Mesendoderm (in vitro differentiated cells): ENCODE measurements around the gene PRSS37.

Experiments used
- DNase-seq: peaks from one replicate; pipeline ENCODE4 v3.0.0; 2013
- H2AK5ac ChIP-seq: 2 replicates; pipeline ENCODE4 v1.6.1; 2013; ENCODE audit warnings: low read length, inconsistent platforms
- H2BK120ac ChIP-seq: 2 replicates; pipeline ENCODE4 v1.6.1; 2013; ENCODE audit warnings: low read depth, mild to moderate bottlenecking, low read length, moderate library complexity, mixed read lengths
- H2BK15ac ChIP-seq: replicated peaks from 2 replicates; pipeline ENCODE4 v1.6.1; 2013; ENCODE audit warnings: low read depth, mild to moderate bottlenecking, moderate library complexity
- H2BK5ac ChIP-seq: 2 replicates; pipeline ENCODE4 v1.6.1; 2013; ENCODE audit warnings: low read length, inconsistent platforms
- H3K18ac ChIP-seq: 2 replicates; pipeline ENCODE4 v1.6.1; 2013; ENCODE audit warnings: mild to moderate bottlenecking, low read length, mixed read lengths
- H3K23ac ChIP-seq: one replicate; pipeline ENCODE4 v1.6.1; 2013; ENCODE audit warnings: low read length
- H3K27ac ChIP-seq: 2 replicates; pipeline ENCODE4 v1.5.1; 2013; ENCODE audit warnings: low read depth, mild to moderate bottlenecking, inconsistent platforms, low read length, moderate library complexity
- H3K27me3 ChIP-seq: 2 replicates; pipeline ENCODE4 v1.6.1; 2013; ENCODE audit warnings: low read length, control low read depth, mild to moderate bottlenecking, inconsistent platforms; ENCODE audit not compliant: insufficient read depth, poor library complexity
- H3K36me3 ChIP-seq: 2 replicates; pipeline ENCODE4 v1.6.1; 2013; ENCODE audit warnings: low read length, inconsistent platforms; ENCODE audit not compliant: control insufficient read depth, insufficient read depth
- H3K4ac ChIP-seq: one replicate; pipeline ENCODE4 v1.6.1; 2013; ENCODE audit warnings: low read depth, mild to moderate bottlenecking, low read length, moderate library complexity
- H3K4me1 ChIP-seq: 2 replicates; pipeline ENCODE4 v1.6.1; 2013; ENCODE audit warnings: low read depth, low read length, inconsistent platforms; ENCODE audit not compliant: control insufficient read depth
- H3K4me2 ChIP-seq: 2 replicates; pipeline ENCODE4 v1.6.1; 2013; ENCODE audit warnings: low read length
- H3K4me3 ChIP-seq: 2 replicates; pipeline ENCODE4 v1.5.1; 2013; ENCODE audit warnings: mild to moderate bottlenecking, low read length
- H3K56ac ChIP-seq: one replicate; pipeline ENCODE4 v1.6.1; 2013; ENCODE audit warnings: low read length
- H3K79me1 ChIP-seq: 2 replicates; pipeline ENCODE4 v1.6.1; 2013; ENCODE audit warnings: low read length, inconsistent platforms
- H3K79me2 ChIP-seq: 2 replicates; pipeline ENCODE4 v1.6.1; 2013; ENCODE audit warnings: mild to moderate bottlenecking, low read length; ENCODE audit not compliant: control insufficient read depth, insufficient read depth
- H3K9ac ChIP-seq: 2 replicates; pipeline ENCODE4 v1.6.1; 2013; ENCODE audit warnings: low read length, inconsistent platforms
- H4K5ac ChIP-seq: one replicate; pipeline ENCODE4 v1.6.1; 2013; ENCODE audit warnings: low read length
- H4K8ac ChIP-seq: one replicate; pipeline ENCODE4 v1.6.1; 2013; ENCODE audit warnings: low read depth, mild to moderate bottlenecking, control low read depth, low read length, moderate library complexity
- WGBS: extraction: QIAGEN DNeasy Blood & Tissue Kit; methylation state at CpG from one replicate; pipeline ENCODE4 v1.1.7; 2013; ENCODE audit warnings: low lambda C conversion rate, missing lambda C conversion rate; ENCODE audit not compliant: insufficient coverage; ENCODE audit errors: extremely low coverage; 5-methylcytosine and 5-hydroxymethylcytosine counted together

The PRSS37 gene

GRCh38 chr7:141847996-141848395 is 6.7 kb upstream of the PRSS37 start:
- no peak overlapping the region for H3K4me2 ChIP-seq
- no peak overlapping the region for H2BK5ac ChIP-seq
- no peak overlapping the region for H4K8ac ChIP-seq

DNA sequence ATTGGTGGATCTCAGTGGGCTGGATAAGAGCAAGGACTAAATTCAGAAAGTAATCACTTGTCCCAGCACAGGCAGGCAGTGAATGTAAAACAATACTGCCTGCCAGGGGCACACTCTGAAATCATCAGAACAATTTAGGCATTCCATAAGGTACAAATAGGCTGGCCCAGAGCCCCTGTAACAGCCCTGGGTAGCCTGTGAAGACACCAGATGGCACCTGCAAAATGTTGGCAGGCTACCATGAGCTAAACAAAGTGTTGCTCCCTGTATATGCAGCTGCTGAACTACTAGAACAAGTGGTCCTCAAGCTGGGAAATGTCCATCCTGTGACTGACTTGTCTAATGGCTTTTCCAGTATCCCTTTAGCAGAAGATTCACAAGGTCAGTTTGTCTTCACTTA is 3.0 kb upstream of the PRSS37 start:
- no peak overlapping the region for H3K4ac ChIP-seq
- no peak overlapping the region for H3K4me2 ChIP-seq
- H3K4me3 ChIP-seq = no peak overlapping the region
- H2BK5ac ChIP-seq = no peak overlapping the region
- H3K18ac ChIP-seq = no peak overlapping the region
- H4K5ac ChIP-seq = no peak overlapping the region
- H3K36me3 ChIP-seq = no peaks in the 10 kb centered on the region
- H2AK5ac ChIP-seq = no peak overlapping the region
- H3K27ac ChIP-seq = no peak overlapping the region
- DNase-seq = no peak
- H2BK120ac ChIP-seq = no peak overlapping the region
- no peaks in the 10 kb centered on the region for H3K79me2 ChIP-seq
- H3K23ac ChIP-seq = no peak overlapping the region
- H3K27me3 ChIP-seq = no peaks in the 10 kb centered on the region
- H3K79me1 ChIP-seq = no peaks in the 10 kb centered on the region
- H2BK15ac ChIP-seq = no peak overlapping the region
- no peak overlapping the region for H3K56ac ChIP-seq
- H4K8ac ChIP-seq = no peak overlapping the region
- no peaks in the 10 kb centered on the region for H3K4me1 ChIP-seq
- no peak overlapping the region for H3K9ac ChIP-seq

More at GRCh38 chr7:141847996-141848395, 6.7 kb upstream of the PRSS37 start:
- Histone ChIP-seq H2BK120ac (no peak overlapping the region), H3K27ac (no peak overlapping the region), H3K9ac (no peak overlapping the region), H3K27me3 (no peaks in the 10 kb centered on the region), H3K4ac (no peak overlapping the region), H4K5ac (no peak overlapping the region), H3K23ac (no peak overlapping the region), H3K79me2 (no peaks in the 10 kb centered on the region), H3K4me1 (no peaks in the 10 kb centered on the region), H2BK15ac (no peak overlapping the region), H3K4me3 (no peak overlapping the region), H3K79me1 (no peaks in the 10 kb centered on the region), H3K36me3 (no peaks in the 10 kb centered on the region), H3K18ac (no peak overlapping the region), H2AK5ac (no peak overlapping the region), H3K56ac (no peak overlapping the region)
- no peak for DNase-seq
- WGBS = no CpG with 5 or more reads among the region's 5 CpGs

DNA sequence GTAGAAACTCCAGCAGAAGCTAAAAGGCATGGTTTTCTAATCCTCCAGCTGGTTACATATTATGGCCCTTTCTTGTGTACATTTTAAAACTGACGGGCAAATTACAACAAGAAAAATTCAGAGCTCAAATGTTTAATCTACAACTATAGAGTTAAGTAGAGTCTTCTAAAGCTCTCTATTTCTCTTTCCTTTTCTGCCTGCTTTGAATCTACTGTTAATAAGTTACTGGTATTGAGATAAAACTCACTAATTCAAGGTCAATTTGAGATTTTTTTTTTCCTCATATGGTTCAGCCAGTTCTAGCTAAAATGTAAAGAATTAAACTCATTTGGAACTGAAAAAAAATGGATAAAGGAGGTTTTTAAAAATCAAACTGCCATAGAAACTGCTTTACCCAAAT is 1.6 kb upstream of the PRSS37 start:
- Histone ChIP-seq H2BK120ac (no peak overlapping the region), H4K8ac (no peak overlapping the region), H3K4me1 (no peaks in the 10 kb centered on the region), H3K18ac (no peak overlapping the region), H3K23ac (no peak overlapping the region), H3K36me3 (no peaks in the 10 kb centered on the region), H2BK5ac (no peak overlapping the region), H3K4me3 (no peak overlapping the region), H3K79me2 (no peaks in the 10 kb centered on the region), H3K79me1 (no peaks in the 10 kb centered on the region), H3K9ac (no peak overlapping the region), H3K27me3 (no peaks in the 10 kb centered on the region), H3K4me2 (no peak overlapping the region), H3K4ac (no peak overlapping the region), H4K5ac (no peak overlapping the region), H3K56ac (no peak overlapping the region), H2BK15ac (no peak overlapping the region), H3K27ac (no peak overlapping the region), H2AK5ac (no peak overlapping the region)
- no CpG with 5 or more reads among the region's 1 CpG for WGBS
- DNase-seq = no peak

DNA sequence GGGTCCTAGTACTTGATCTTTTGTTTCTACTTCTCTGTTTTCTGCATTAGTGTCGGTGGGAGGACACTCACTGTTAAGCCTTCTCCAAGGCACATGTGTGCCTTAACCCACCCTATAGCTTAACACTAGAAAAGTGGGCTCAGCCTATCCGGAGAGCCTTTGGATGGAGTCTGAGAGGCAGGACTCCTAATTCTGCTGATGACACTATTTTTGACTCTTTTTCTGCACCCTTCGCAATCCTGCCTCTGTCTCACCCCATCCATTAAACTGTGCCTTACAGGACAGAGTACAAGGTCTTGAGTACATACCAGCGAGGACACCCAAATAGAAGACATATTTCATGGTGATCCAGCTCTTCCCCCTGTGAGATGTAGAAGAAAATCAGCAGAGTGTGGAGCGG is 577 bp downstream of the PRSS37 start:
- Histone ChIP-seq H3K56ac (no peak overlapping the region), H3K18ac (no peak overlapping the region), H3K27me3 (no peaks in the 10 kb centered on the region), H3K4me3 (no peak overlapping the region), H3K36me3 (no peaks in the 10 kb centered on the region), H2BK5ac (no peak overlapping the region), H2AK5ac (no peak overlapping the region), H3K79me2 (no peaks in the 10 kb centered on the region), H4K8ac (no peak overlapping the region), H3K79me1 (no peaks in the 10 kb centered on the region), H3K4me1 (no peaks in the 10 kb centered on the region), H2BK120ac (no peak overlapping the region), H3K9ac (no peak overlapping the region), H2BK15ac (no peak overlapping the region), H3K27ac (no peak overlapping the region), H3K23ac (no peak overlapping the region), H3K4me2 (no peak overlapping the region), H3K4ac (no peak overlapping the region), H4K5ac (no peak overlapping the region)
- DNase-seq = no peak
- WGBS = no CpG with 5 or more reads among the region's 5 CpGs

GRCh38 chr7:141839256-141839655 is 2.0 kb downstream of the PRSS37 start:
- no peak overlapping the region for H4K5ac ChIP-seq
- H3K18ac ChIP-seq = no peak overlapping the region
- no peak overlapping the region for H2AK5ac ChIP-seq
- no peaks in the 10 kb centered on the region for H3K4me1 ChIP-seq
- no peaks in the 10 kb centered on the region for H3K27me3 ChIP-seq
- no peak overlapping the region for H3K4me2 ChIP-seq
- no peak overlapping the region for H3K23ac ChIP-seq
- H3K4me3 ChIP-seq = no peak overlapping the region
- no peaks in the 10 kb centered on the region for H3K36me3 ChIP-seq
- WGBS = no CpG with 5 or more reads among the region's 4 CpGs
- no peak for DNase-seq
- H3K4ac ChIP-seq = no peak overlapping the region
- H2BK5ac ChIP-seq = no peak overlapping the region
- no peaks in the 10 kb centered on the region for H3K79me1 ChIP-seq
- no peak overlapping the region for H3K27ac ChIP-seq
- no peak overlapping the region for H3K56ac ChIP-seq
- no peak overlapping the region for H2BK120ac ChIP-seq
- no peak overlapping the region for H3K9ac ChIP-seq
- H4K8ac ChIP-seq = no peak overlapping the region
- no peak overlapping the region for H2BK15ac ChIP-seq
- no peaks in the 10 kb centered on the region for H3K79me2 ChIP-seq

GRCh38 chr7:141838581-141838980 is 2.7 kb downstream of the PRSS37 start:
- no peak overlapping the region for H3K56ac ChIP-seq
- H3K4me3 ChIP-seq = no peak overlapping the region
- H2BK5ac ChIP-seq = no peak overlapping the region
- H3K79me2 ChIP-seq = no peaks in the 10 kb centered on the region
- no peaks in the 10 kb centered on the region for H3K79me1 ChIP-seq
- H3K27ac ChIP-seq = no peak overlapping the region
- no peak overlapping the region for H3K9ac ChIP-seq
- no peak overlapping the region for H3K18ac ChIP-seq
- H2BK120ac ChIP-seq = no peak overlapping the region
- H2BK15ac ChIP-seq = no peak overlapping the region
- WGBS = no CpG with 5 or more reads among the region's 1 CpG
- no peak overlapping the region for H3K4me2 ChIP-seq
- H3K23ac ChIP-seq = no peak overlapping the region
- H3K36me3 ChIP-seq = no peaks in the 10 kb centered on the region
- no peaks in the 10 kb centered on the region for H3K27me3 ChIP-seq
- no peak overlapping the region for H2AK5ac ChIP-seq
- no peak overlapping the region for H4K5ac ChIP-seq
- no peak overlapping the region for H4K8ac ChIP-seq
- H3K4ac ChIP-seq = no peak overlapping the region
- no peaks in the 10 kb centered on the region for H3K4me1 ChIP-seq
- peak; percentile 8 for DNase-seq
